8988T (cell line): ENCODE data around the gene KARS1.

Experiments
- DNase-seq: peaks from one replicate; pipeline ENCODE4 v3.0.0; 2011

KARS1 gene

GRCh38 chr16:75578725-75579124, 68.7 kb downstream of the KARS1 start:
- DNase-seq = no peak

GRCh38 chr16:75578212-75578611, 69.3 kb downstream of the KARS1 start:
- no peak for DNase-seq
